H9 (cell line): Measurements from ENCODE around the gene TBL2. TPM values are rescaled to one million over a fixed set of nuclear protein-coding genes. Genes with fewer than 3 reads are reported as not detected.

Experiments used
- DNase-seq: peaks from one replicate; pipeline ENCODE4 v3.0.0-alpha.2; 2017
- H2AFZ ChIP-seq: one replicate; pipeline ENCODE4 v1.6.1; 2013; ENCODE audit warnings: mild to moderate bottlenecking, low read length, control low read depth, moderate library complexity
- H2AK5ac ChIP-seq: 2 replicates; pipeline ENCODE4 v1.6.1; 2013; ENCODE audit warnings: low read length, control low read depth, mixed read lengths; ENCODE audit not compliant: insufficient read length
- H2BK120ac ChIP-seq: one replicate; pipeline ENCODE4 v1.6.1; 2013; ENCODE audit warnings: low read depth, mild to moderate bottlenecking, low read length, control low read depth, inconsistent platforms; ENCODE audit not compliant: poor library complexity, severe bottlenecking
- H2BK12ac ChIP-seq: 2 replicates; pipeline ENCODE4 v1.6.1; 2013; ENCODE audit warnings: low read length, control low read depth, mixed read lengths, low read depth; ENCODE audit not compliant: insufficient read length
- H2BK15ac ChIP-seq: 2 replicates; pipeline ENCODE4 v1.6.1; 2013; ENCODE audit warnings: low read depth, low read length, control low read depth
- H2BK20ac ChIP-seq: one replicate; pipeline ENCODE4 v1.6.1; 2013; ENCODE audit warnings: low read depth, mild to moderate bottlenecking, low read length, control low read depth, inconsistent platforms; ENCODE audit not compliant: poor library complexity, severe bottlenecking
- H2BK5ac ChIP-seq: 2 replicates; pipeline ENCODE4 v1.6.1; 2013; ENCODE audit warnings: low read length, control low read depth, mixed read lengths; ENCODE audit not compliant: insufficient read length
- H3K14ac ChIP-seq: 2 replicates; pipeline ENCODE4 v1.6.1; 2013; ENCODE audit warnings: low read length, control low read depth; ENCODE audit not compliant: insufficient read depth
- H3K18ac ChIP-seq: 2 replicates; pipeline ENCODE4 v1.6.1; 2013; ENCODE audit warnings: low read depth, mild to moderate bottlenecking, mixed read lengths, low read length, control low read depth; ENCODE audit not compliant: insufficient read length
- H3K23ac ChIP-seq: 2 replicates; pipeline ENCODE4 v1.6.1; 2013; ENCODE audit warnings: low read length, control low read depth, mixed read lengths, low read depth; ENCODE audit not compliant: insufficient read length
- H3K23me2 ChIP-seq: 2 replicates; pipeline ENCODE4 v1.6.1; 2013; ENCODE audit warnings: low read depth, mild to moderate bottlenecking, mixed read lengths, low read length, control low read depth; ENCODE audit not compliant: insufficient read length, poor library complexity, severe bottlenecking
- H3K27ac ChIP-seq: 2 replicates; pipeline ENCODE4 v1.5.1; 2013; ENCODE audit warnings: low read length, control low read depth, mixed read lengths, low read depth; ENCODE audit not compliant: insufficient read length
- H3K27me3 ChIP-seq: 2 replicates; pipeline ENCODE4 v1.6.1; 2013; ENCODE audit warnings: low read length, control low read depth, inconsistent platforms; ENCODE audit not compliant: insufficient read depth
- H3K4ac ChIP-seq: 2 replicates; pipeline ENCODE4 v1.6.1; 2013; ENCODE audit warnings: low read depth, mild to moderate bottlenecking, control low read depth, inconsistent platforms, low read length, moderate library complexity
- H3K4me1 ChIP-seq: 2 replicates; pipeline ENCODE4 v1.6.1; 2013; ENCODE audit warnings: low read length, control low read depth, inconsistent platforms; ENCODE audit not compliant: insufficient read depth
- H3K4me2 ChIP-seq: 2 replicates; pipeline ENCODE4 v1.6.1; 2013; ENCODE audit warnings: low read length, control low read depth, mixed read lengths; ENCODE audit not compliant: insufficient read length, insufficient read depth
- H3K56ac ChIP-seq: 2 replicates; pipeline ENCODE4 v1.6.1; 2013; ENCODE audit warnings: low read depth, mild to moderate bottlenecking, mixed read lengths, low read length, control low read depth; ENCODE audit not compliant: insufficient read length
- H3K79me1 ChIP-seq: 2 replicates; pipeline ENCODE4 v1.6.1; 2013; ENCODE audit warnings: low read depth, mild to moderate bottlenecking, moderate library complexity, low read length, control low read depth, inconsistent platforms; ENCODE audit not compliant: insufficient read depth, poor library complexity, severe bottlenecking
- H3K79me2 ChIP-seq: 2 replicates; pipeline ENCODE4 v1.6.1; 2013; ENCODE audit warnings: low read length, control low read depth, inconsistent platforms; ENCODE audit not compliant: insufficient read depth
- H3K9ac ChIP-seq: 2 replicates; pipeline ENCODE4 v1.6.1; 2013; ENCODE audit warnings: low read length, control low read depth, mixed read lengths; ENCODE audit not compliant: insufficient read length; ENCODE audit errors: extremely low read depth
- H3K9me3 ChIP-seq: one replicate; pipeline ENCODE4 v1.6.1; 2013; ENCODE audit warnings: low read depth, low read length, inconsistent platforms; ENCODE audit not compliant: control insufficient read depth
- H3T11ph ChIP-seq: one replicate; pipeline ENCODE4 v1.6.1; 2013; ENCODE audit warnings: mild to moderate bottlenecking, low read length, control low read depth, inconsistent platforms
- H4K20me1 ChIP-seq: one replicate; pipeline ENCODE4 v1.6.1; 2013; ENCODE audit not compliant: control insufficient read depth, insufficient read length, insufficient read depth
- H4K5ac ChIP-seq: 2 replicates; pipeline ENCODE4 v1.6.1; 2013; ENCODE audit warnings: low read depth, mild to moderate bottlenecking, mixed read lengths, low read length, control low read depth; ENCODE audit not compliant: insufficient read length
- H4K8ac ChIP-seq: replicated peaks from 2 replicates; pipeline ENCODE4 v1.6.1; 2013; ENCODE audit warnings: low read length, control low read depth, mixed read lengths, low read depth; ENCODE audit not compliant: insufficient read length
- H4K91ac ChIP-seq: 2 replicates; pipeline ENCODE4 v1.6.1; 2013; ENCODE audit warnings: low read depth, mild to moderate bottlenecking, moderate library complexity, mixed read lengths, low read length, control low read depth; ENCODE audit not compliant: insufficient read length
- H3K27ac Mint-ChIP-seq, 3 experiments: 2 replicates in 2 of 3; 3 replicates in 1 of 3; pipeline ENCODE4 v1.8.0; 2020 to 2021; ENCODE audit warnings: mixed read lengths in 3 of 3, mild to moderate bottlenecking in 1 of 3, moderate library complexity in 1 of 3
- H3K27me3 Mint-ChIP-seq: 2 replicates; pipeline ENCODE4 v1.8.0; 2021; ENCODE audit warnings: low read depth, mild to moderate bottlenecking, moderate library complexity, mixed read lengths
- H3K36me3 Mint-ChIP-seq, 3 experiments: 2 replicates in 2 of 3; 3 replicates in 1 of 3; pipeline ENCODE4 v1.8.0; 2020 to 2021; ENCODE audit warnings: low read depth in 3 of 3, mixed read lengths in 3 of 3; ENCODE audit not compliant: insufficient read depth in 1 of 3
- H3K4me1 Mint-ChIP-seq, 2 experiments: 2 replicates each; pipeline ENCODE4 v1.8.0; 2020; ENCODE audit warnings: mixed read lengths in 2 of 2
- H3K4me3 Mint-ChIP-seq, 2 experiments: 2 replicates in 1 of 2; 3 replicates in 1 of 2; pipeline ENCODE4 v1.8.0; 2020 to 2021; ENCODE audit warnings: mild to moderate bottlenecking in 2 of 2, mixed read lengths in 2 of 2, moderate library complexity in 1 of 2
- H3K9me3 Mint-ChIP-seq, 2 experiments: 2 replicates in 1 of 2; 3 replicates in 1 of 2; pipeline ENCODE4 v1.8.0; 2020; ENCODE audit warnings: mild to moderate bottlenecking in 2 of 2, mixed read lengths in 2 of 2, moderate library complexity in 1 of 2
- whole genome bisulfite sequencing: extraction: QIAGEN DNeasy Blood & Tissue Kit; methylation state at CpG from one replicate; pipeline ENCODE4 v1.1.7; 2013; ENCODE audit warnings: missing lambda C conversion rate, low lambda C conversion rate, mixed read lengths; ENCODE audit not compliant: insufficient read length; ENCODE audit errors: extremely low coverage; 5-methylcytosine and 5-hydroxymethylcytosine counted together
- total RNA-seq: library from RNA; stranded (reverse); gene quantifications from 2 replicates; pipeline ENCODE4 v1.2.1, GENCODE V29; 2021
- TF ChIP-seq, protein P1 (sequence below): fragments of 200-600 bp; sonication (generic); conservative IDR thresholded peaks from 3 replicates; pipeline ENCODE4 v1.8.0; 2021; ENCODE audit warnings: antibody characterized with exemption, mild to moderate bottlenecking

TBL2 gene
- total RNA-seq, 1 experiment from 2014 or later, result 26.7 TPM

DNA sequence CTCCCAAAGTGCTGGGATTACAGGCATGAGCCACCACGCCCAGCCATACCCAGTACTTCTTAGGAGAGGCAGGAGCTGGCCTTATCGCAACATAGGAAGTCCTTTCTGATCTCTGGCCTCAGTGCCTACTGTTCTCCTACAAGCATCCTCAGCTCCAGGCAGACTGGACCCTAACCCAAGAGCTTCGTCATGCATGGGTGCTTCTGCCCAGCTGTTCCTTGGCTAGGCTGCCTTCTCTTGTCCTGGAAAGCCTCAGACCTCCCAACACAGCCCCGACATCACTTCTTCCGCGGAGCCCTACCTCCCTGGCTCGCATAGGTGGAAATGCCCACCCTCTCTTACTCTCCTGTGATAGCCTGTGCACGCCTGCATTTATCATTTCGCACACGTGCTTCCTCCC is 36.7 kb downstream of the TBL2 start:
- DNase-seq, result no peak
- Histone ChIP-seq H3K18ac (no peak overlapping the region), H3K27ac (no peak overlapping the region), H4K91ac (no peak overlapping the region), H4K20me1 (no peaks in the 10 kb centered on the region), H3K4ac (no peak overlapping the region), H2AK5ac (no peak overlapping the region), H2BK5ac (no peak overlapping the region), H3K9me3 (no peaks in the 10 kb centered on the region), H3T11ph (no peak overlapping the region), H3K14ac (no peak overlapping the region), H2BK120ac (no peak overlapping the region), H3K9ac (no peak overlapping the region), H2AFZ (no peak overlapping the region), H3K79me2 (no peaks in the 10 kb centered on the region; the same call in 1 of the 2 replicates), H4K5ac (no peak overlapping the region), H3K23me2 (no peaks in the 10 kb centered on the region), H4K8ac (no peak overlapping the region), H3K4me1 (no peaks in the 10 kb centered on the region), H2BK15ac (no peak overlapping the region), H3K27me3 (no peaks in the 10 kb centered on the region), H2BK20ac (no peak overlapping the region), H3K4me2 (no peak overlapping the region), H3K56ac (no peak overlapping the region), H3K23ac (no peak overlapping the region), H3K79me1 (peaks cover 3% of the 10 kb centered on the region), H2BK12ac (no peak overlapping the region)
- Mint-ChIP-seq H3K27me3 (no peaks in the 10 kb centered on the region), H3K27ac (no peak overlapping the region; a peak in 1 of 7 replicates), H3K36me3 (peaks cover 17 to 63% (median 57%) of the 10 kb centered on the region in 3 experiments; a peak in 6 of 7 replicates), H3K4me3 (no peak overlapping the region), H3K4me1 (no peaks in the 10 kb centered on the region), H3K9me3 (no peaks in the 10 kb centered on the region)
- no CpG with 5 or more reads among the region's 10 CpGs for WGBS
- TF ChIP-seq, protein P1, sequence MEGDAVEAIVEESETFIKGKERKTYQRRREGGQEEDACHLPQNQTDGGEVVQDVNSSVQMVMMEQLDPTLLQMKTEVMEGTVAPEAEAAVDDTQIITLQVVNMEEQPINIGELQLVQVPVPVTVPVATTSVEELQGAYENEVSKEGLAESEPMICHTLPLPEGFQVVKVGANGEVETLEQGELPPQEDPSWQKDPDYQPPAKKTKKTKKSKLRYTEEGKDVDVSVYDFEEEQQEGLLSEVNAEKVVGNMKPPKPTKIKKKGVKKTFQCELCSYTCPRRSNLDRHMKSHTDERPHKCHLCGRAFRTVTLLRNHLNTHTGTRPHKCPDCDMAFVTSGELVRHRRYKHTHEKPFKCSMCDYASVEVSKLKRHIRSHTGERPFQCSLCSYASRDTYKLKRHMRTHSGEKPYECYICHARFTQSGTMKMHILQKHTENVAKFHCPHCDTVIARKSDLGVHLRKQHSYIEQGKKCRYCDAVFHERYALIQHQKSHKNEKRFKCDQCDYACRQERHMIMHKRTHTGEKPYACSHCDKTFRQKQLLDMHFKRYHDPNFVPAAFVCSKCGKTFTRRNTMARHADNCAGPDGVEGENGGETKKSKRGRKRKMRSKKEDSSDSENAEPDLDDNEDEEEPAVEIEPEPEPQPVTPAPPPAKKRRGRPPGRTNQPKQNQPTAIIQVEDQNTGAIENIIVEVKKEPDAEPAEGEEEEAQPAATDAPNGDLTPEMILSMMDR, result no peak
